Measurements from ENCODE around the gene C2orf74. TPM values are rescaled to one million over a fixed set of nuclear protein-coding genes. Genes with fewer than 3 reads are reported as not detected.
"Not testable (repeated sequence)": the region's sequence is repeated elsewhere in the genome, so short reads cannot be mapped to it uniquely, and the experiment has no call there.

Gene C2orf74
- total and polyA plus RNA-seq, 2 donors from 2014 or later: 23.6 to 47.6 TPM

DNA sequence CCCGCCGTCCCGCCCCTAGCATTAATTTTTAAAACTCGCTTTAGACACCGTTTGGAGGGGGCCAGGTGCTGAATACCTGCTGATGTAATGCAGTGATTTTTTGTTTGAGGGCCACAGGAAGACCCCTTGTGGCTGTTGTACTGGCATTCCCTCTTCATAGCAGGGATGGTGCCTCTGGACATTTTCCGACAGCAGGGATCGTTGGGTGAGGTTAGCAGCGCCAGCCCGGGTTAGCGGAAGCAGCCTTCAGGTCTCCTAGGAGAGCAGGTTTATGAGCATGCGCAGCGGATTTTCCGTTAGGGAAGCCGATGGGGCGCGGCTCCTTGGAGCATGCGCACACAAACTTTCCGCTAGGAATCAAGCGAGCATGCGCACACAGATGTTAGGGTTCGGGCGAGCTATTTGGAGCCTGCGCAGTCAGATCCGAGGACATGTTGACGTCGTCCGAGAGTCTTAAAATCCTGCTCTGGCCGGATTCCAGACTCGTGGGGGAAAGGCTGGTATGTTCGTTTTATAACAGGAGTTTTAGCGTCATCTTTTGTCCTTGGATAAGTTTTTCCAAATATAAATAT, 17.2 kb upstream of the C2orf74 start:
- no peaks in the 10 kb centered on the region for H3K9me3 ChIP-seq (ENCODE audit: control insufficient read depth in 2 of 3, insufficient read depth in 1 of 3, low read length in 3 of 3)
- H3K4me3 ChIP-seq (ENCODE audit: low read length in 3 of 3): peak overlapping the region; percentile 78 to 95 (median 88)
- intact Hi-C loops (cut with DNase I): no loop called here
- H3K9ac ChIP-seq (ENCODE audit: low read length in 3 of 3): peak overlapping the region; percentile 14 to 94 (median 83)
- peak overlapping the region; percentile 68 to 76 for H3K27ac ChIP-seq (ENCODE audit: low read depth in 2 of 2, low read length in 2 of 2)
- FAIRE-seq: peak; percentile 92
- peaks cover 0 to 5% (median 0%) of the 10 kb centered on the region in 3 donors for H3K36me3 ChIP-seq (ENCODE audit: control insufficient read depth in 2 of 3, insufficient read depth in 3 of 3, low read length in 3 of 3)
- DNase-seq: peak; percentile 97 to 100 (median 99)
- no peaks in the 10 kb centered on the region for H3K27me3 ChIP-seq (ENCODE audit: control insufficient read depth, insufficient read depth, low read length)
- TF ChIP-seq, protein P1, sequence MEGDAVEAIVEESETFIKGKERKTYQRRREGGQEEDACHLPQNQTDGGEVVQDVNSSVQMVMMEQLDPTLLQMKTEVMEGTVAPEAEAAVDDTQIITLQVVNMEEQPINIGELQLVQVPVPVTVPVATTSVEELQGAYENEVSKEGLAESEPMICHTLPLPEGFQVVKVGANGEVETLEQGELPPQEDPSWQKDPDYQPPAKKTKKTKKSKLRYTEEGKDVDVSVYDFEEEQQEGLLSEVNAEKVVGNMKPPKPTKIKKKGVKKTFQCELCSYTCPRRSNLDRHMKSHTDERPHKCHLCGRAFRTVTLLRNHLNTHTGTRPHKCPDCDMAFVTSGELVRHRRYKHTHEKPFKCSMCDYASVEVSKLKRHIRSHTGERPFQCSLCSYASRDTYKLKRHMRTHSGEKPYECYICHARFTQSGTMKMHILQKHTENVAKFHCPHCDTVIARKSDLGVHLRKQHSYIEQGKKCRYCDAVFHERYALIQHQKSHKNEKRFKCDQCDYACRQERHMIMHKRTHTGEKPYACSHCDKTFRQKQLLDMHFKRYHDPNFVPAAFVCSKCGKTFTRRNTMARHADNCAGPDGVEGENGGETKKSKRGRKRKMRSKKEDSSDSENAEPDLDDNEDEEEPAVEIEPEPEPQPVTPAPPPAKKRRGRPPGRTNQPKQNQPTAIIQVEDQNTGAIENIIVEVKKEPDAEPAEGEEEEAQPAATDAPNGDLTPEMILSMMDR (IDR thresholded peaks at IDR 0.05; ENCODE audit: borderline replicate concordance, extremely low read depth, insufficient read depth): no peak
- H3K4me1 ChIP-seq (ENCODE audit: control insufficient read depth in 2 of 3, insufficient read depth in 2 of 3, low read depth in 1 of 3, low read length in 3 of 3): peaks cover 0 to 8% (median 3%) of the 10 kb centered on the region in 3 donors

DNA sequence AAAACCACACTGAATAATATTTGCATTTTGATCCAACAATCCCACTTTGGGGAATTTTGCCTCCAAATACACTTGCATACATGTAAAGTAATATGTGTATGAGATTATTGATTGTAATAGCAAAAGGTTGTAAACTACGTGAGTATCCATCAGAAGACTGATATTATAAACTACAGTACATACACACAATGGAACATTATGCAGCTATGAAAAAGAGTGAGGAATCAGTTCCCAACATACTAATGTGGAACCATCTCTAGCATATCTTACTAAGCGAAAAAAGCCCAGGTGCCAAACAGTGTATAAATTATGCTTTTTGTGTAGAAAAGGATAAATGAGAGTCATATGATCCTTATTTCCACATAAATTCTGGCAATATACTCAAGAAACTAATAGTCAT, 16.0 kb upstream of the C2orf74 start:
- Histone ChIP-seq H3K4me3 (ENCODE audit: low read length in 3 of 3) (peak overlapping the region in 2 of 3 donors; percentile 78 to 88), H3K4me1 (ENCODE audit: control insufficient read depth in 2 of 3, insufficient read depth in 2 of 3, low read depth in 1 of 3, low read length in 3 of 3) (peaks cover 0 to 8% (median 3%) of the 10 kb centered on the region in 3 donors), H3K36me3 (ENCODE audit: control insufficient read depth in 2 of 3, insufficient read depth in 3 of 3, low read length in 3 of 3) (peaks cover 0 to 5% (median 3%) of the 10 kb centered on the region in 3 donors), H3K9me3 (ENCODE audit: control insufficient read depth in 2 of 3, insufficient read depth in 1 of 3, low read length in 3 of 3) (no peaks in the 10 kb centered on the region), H3K27ac (ENCODE audit: low read depth in 2 of 2, low read length in 2 of 2) (no peak overlapping the region), H3K9ac (ENCODE audit: low read length in 3 of 3) (peak overlapping the region in 1 of 3 donors; percentile 14), H3K27me3 (ENCODE audit: control insufficient read depth, insufficient read depth, low read length) (no peaks in the 10 kb centered on the region)
- no peak for FAIRE-seq
- intact Hi-C loops (cut with DNase I): no loop called here
- no peak for DNase-seq
- TF ChIP-seq, protein P1 (IDR thresholded peaks at IDR 0.05; ENCODE audit: borderline replicate concordance, extremely low read depth, insufficient read depth): no peak

DNA sequence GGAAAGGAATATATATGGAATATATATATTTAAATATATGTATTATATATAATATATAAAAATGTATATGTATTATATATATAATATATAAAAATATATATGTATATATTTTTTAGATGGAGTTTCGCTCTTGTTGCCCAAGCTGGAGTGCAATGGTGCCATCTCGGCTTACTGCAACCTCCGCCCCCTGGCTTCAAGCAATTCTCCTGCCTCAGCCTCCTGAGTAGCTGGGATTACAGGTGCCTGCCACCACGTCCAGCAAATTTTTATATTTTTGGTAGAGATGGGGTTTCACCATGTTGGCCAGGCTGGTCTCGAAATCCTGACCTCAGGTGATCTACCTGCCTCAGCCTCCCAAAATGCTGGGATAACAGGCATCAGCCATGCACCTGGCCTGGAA, 13.9 kb upstream of the C2orf74 start:
- H3K9ac ChIP-seq (ENCODE audit: low read length in 3 of 3); H3K9me3 ChIP-seq (ENCODE audit: control insufficient read depth in 2 of 3, insufficient read depth in 1 of 3, low read length in 3 of 3); intact Hi-C loops (cut with DNase I); H3K4me1 ChIP-seq (ENCODE audit: control insufficient read depth in 2 of 3, insufficient read depth in 2 of 3, low read depth in 1 of 3, low read length in 3 of 3); H3K4me3 ChIP-seq (ENCODE audit: low read length in 3 of 3); FAIRE-seq; DNase-seq; H3K27ac ChIP-seq (ENCODE audit: low read depth in 2 of 2, low read length in 2 of 2); H3K27me3 ChIP-seq (ENCODE audit: control insufficient read depth, insufficient read depth, low read length); H3K36me3 ChIP-seq (ENCODE audit: control insufficient read depth in 2 of 3, insufficient read depth in 3 of 3, low read length in 3 of 3): not testable (repeated sequence)

DNA sequence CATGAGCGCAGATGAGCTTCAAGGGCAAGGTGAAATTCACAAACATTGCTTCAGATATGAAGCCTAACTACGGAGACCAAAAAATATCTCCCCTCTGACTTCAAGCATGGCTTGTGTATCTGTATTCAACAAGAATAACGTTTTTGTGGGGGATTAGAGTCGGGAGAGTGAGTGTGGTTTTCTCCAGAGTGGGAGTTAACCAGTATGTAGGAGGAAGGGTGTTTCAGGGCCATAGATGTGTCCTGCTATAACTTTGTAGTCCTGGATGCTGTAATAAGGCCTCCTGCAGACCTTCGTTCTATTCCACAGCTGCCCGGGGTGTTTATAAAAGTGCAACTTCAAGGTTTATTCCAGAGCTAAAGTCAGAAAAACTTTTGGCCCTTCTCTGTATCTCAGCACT, 12.9 kb upstream of the C2orf74 start:
- Histone ChIP-seq H3K27ac (ENCODE audit: low read depth in 2 of 2, low read length in 2 of 2) (peak overlapping the region; percentile 28 to 53), H3K9ac (ENCODE audit: low read length in 3 of 3) (no peak overlapping the region), H3K27me3 (ENCODE audit: control insufficient read depth, insufficient read depth, low read length) (no peaks in the 10 kb centered on the region), H3K36me3 (ENCODE audit: control insufficient read depth in 2 of 3, insufficient read depth in 3 of 3, low read length in 3 of 3) (peaks cover 0 to 5% (median 3%) of the 10 kb centered on the region in 3 donors), H3K9me3 (ENCODE audit: control insufficient read depth in 2 of 3, insufficient read depth in 1 of 3, low read length in 3 of 3) (no peaks in the 10 kb centered on the region), H3K4me3 (ENCODE audit: low read length in 3 of 3) (no peak overlapping the region), H3K4me1 (ENCODE audit: control insufficient read depth in 2 of 3, insufficient read depth in 2 of 3, low read depth in 1 of 3, low read length in 3 of 3) (peaks cover 0 to 8% (median 3%) of the 10 kb centered on the region in 3 donors)
- no peak for FAIRE-seq
- DNase-seq: no peak
- TF ChIP-seq, protein P1 (IDR thresholded peaks at IDR 0.05; ENCODE audit: borderline replicate concordance, extremely low read depth, insufficient read depth): no peak
- intact Hi-C loops (cut with DNase I): no loop called here

Data from kidney (tissue), 14 donors.